Measurements from ENCODE around the gene DHDDS. TPM values are rescaled to one million over a fixed set of nuclear protein-coding genes. Genes with fewer than 3 reads are reported as not detected.

DHDDS gene
- total RNA-seq, 1 donor from 2014 or later = 78.3 TPM

DNA sequence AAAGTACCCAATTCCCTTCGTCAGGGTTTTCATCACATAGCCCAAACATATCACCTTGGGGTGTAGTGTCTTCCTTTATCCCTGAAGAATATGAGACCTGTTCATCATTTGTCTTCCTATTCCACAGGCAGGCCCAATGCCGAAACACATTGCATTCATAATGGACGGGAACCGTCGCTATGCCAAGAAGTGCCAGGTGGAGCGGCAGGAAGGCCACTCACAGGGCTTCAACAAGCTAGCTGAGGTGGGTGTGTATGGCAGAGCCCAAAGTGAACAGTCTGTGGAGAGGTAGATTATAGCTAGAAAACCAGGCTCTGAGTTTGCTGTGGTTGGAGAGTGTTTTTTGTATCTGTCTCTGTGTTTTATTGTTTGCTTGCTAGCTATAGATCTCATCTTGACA, 5.9 kb downstream of the DHDDS start:
- Mint-ChIP-seq H3K4me1 (ENCODE audit: low read depth) (peaks cover 9% of the 10 kb centered on the region), H3K4me3 (ENCODE audit: unreplicated experiment) (no peak overlapping the region), H3K27ac (ENCODE audit: unreplicated experiment) (no peak overlapping the region), H3K36me3 (ENCODE audit: low read depth) (peaks cover 32% of the 10 kb centered on the region), H3K27me3 (ENCODE audit: low read depth) (no peaks in the 10 kb centered on the region), H3K9me3 (ENCODE audit: low read depth) (no peaks in the 10 kb centered on the region)
- DNase-seq (ENCODE audit: low spot score) = no peak
- TF ChIP-seq, protein P1, sequence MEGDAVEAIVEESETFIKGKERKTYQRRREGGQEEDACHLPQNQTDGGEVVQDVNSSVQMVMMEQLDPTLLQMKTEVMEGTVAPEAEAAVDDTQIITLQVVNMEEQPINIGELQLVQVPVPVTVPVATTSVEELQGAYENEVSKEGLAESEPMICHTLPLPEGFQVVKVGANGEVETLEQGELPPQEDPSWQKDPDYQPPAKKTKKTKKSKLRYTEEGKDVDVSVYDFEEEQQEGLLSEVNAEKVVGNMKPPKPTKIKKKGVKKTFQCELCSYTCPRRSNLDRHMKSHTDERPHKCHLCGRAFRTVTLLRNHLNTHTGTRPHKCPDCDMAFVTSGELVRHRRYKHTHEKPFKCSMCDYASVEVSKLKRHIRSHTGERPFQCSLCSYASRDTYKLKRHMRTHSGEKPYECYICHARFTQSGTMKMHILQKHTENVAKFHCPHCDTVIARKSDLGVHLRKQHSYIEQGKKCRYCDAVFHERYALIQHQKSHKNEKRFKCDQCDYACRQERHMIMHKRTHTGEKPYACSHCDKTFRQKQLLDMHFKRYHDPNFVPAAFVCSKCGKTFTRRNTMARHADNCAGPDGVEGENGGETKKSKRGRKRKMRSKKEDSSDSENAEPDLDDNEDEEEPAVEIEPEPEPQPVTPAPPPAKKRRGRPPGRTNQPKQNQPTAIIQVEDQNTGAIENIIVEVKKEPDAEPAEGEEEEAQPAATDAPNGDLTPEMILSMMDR (IDR thresholded peaks at IDR 0.05) = no peak

DNA sequence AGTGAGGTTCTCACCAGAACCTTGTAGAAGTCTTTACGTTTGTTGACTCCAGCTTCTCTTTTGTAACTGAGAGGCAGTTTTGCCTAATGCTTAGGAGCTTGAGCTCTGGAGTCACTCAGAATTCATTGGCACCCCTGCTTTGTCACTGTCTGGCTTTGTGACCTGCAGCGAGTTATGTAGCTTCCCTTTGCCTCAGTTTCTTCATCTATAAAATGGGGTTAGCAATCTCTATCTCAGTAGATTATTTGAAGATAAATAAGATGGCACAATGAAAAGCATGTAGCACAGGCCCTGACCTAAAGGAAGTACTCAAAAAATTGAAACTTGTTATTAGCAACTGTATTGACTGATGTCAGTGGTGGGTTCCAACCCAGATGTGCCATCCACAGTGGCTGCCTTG, 8.1 kb downstream of the DHDDS start:
- H3K4me1 Mint-ChIP-seq (ENCODE audit: low read depth) = no peaks in the 10 kb centered on the region
- no peaks in the 10 kb centered on the region for H3K27me3 Mint-ChIP-seq (ENCODE audit: low read depth)
- no peak overlapping the region for H3K4me3 Mint-ChIP-seq (ENCODE audit: unreplicated experiment)
- peaks cover 39% of the 10 kb centered on the region for H3K36me3 Mint-ChIP-seq (ENCODE audit: low read depth)
- TF ChIP-seq, protein P1 (IDR thresholded peaks at IDR 0.05) = no peak
- H3K9me3 Mint-ChIP-seq (ENCODE audit: low read depth) = no peaks in the 10 kb centered on the region
- no peak for DNase-seq (ENCODE audit: low spot score)
- H3K27ac Mint-ChIP-seq (ENCODE audit: unreplicated experiment) = no peak overlapping the region

DNA sequence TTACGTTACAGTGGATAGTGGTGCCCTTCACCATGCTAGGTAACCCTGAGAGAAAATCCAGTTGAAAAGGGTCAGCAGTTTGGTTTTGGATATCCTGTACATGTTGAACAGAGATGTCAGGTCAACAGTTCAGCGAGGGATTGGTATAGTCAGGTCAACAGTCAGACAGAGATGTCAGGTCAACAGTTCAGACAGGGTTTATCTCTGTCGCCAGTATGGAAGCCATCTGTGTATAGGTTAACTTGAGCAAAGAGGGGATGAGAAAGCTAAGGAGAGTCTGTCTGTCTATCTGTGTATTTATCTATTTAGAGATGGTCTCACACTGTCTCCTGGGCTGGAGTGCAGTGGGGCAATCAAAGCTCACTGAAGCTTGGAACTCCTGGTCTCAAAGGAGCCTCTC, 17.7 kb downstream of the DHDDS start:
- no peaks in the 10 kb centered on the region for H3K9me3 Mint-ChIP-seq (ENCODE audit: low read depth)
- no peak overlapping the region for H3K4me3 Mint-ChIP-seq (ENCODE audit: unreplicated experiment)
- no peak for DNase-seq (ENCODE audit: low spot score)
- no peak overlapping the region for H3K27ac Mint-ChIP-seq (ENCODE audit: unreplicated experiment)
- H3K27me3 Mint-ChIP-seq (ENCODE audit: low read depth) = no peaks in the 10 kb centered on the region
- TF ChIP-seq, protein P1 (IDR thresholded peaks at IDR 0.05) = no peak
- peaks cover 39% of the 10 kb centered on the region for H3K36me3 Mint-ChIP-seq (ENCODE audit: low read depth)
- H3K4me1 Mint-ChIP-seq (ENCODE audit: low read depth) = no peaks in the 10 kb centered on the region

DNA sequence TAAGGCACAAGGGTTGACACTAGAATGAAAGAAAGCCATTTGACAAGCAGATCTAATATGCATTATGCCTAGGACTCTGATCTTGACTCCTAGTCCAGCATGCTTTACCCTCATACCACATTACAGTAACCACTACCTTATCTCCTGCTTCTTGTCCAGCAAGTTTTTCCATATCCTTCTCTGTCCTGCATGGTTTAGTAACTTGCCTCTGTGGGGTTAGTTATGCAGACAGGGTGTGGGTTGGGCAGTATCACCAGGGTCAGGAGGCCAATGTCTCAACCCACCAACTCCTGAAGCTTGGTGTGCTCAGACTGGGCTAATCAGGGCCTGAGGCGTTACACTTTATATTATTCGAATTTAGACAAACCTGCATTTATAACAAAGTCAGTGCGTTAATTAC, 18.8 kb downstream of the DHDDS start:
- Mint-ChIP-seq H3K27ac (ENCODE audit: unreplicated experiment) (no peak overlapping the region), H3K4me3 (ENCODE audit: unreplicated experiment) (no peak overlapping the region), H3K9me3 (ENCODE audit: low read depth) (no peaks in the 10 kb centered on the region), H3K27me3 (ENCODE audit: low read depth) (no peaks in the 10 kb centered on the region), H3K4me1 (ENCODE audit: low read depth) (no peaks in the 10 kb centered on the region), H3K36me3 (ENCODE audit: low read depth) (peaks cover 40% of the 10 kb centered on the region)
- no peak for DNase-seq (ENCODE audit: low spot score)
- TF ChIP-seq, protein P1 (IDR thresholded peaks at IDR 0.05) = no peak

DNA sequence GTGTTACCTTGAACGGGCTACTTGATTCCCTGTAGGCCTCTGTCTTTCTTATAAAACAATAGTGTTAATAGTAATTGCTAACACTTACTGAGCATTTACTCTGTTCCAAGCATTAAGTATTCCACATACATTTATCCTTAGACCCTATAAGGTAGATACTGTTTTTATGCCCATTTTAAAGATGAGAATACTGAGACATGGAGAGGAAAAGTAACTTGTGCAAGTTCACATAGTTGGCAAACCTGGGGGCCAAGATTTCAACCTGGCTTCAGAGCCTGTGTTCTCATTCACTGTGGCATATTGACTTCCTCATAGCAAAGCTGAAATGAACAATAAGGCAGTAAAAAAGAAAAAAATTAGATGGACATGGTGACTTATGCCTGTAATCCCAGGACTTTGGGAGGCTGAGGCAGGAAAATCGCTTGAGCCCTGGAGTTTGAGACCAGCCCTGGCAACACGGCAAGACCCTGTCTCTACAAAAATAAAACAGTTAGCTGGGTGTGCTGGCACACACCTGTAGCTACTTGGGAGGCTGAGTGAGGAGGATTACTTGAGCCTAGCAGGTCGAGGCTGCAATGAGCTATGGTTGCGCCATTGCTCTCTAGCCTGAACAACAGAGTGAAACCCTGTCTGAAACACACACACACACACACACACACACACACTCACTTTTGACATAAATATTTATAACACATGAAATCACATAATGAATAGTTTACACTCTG, 20.5 kb downstream of the DHDDS start:
- Mint-ChIP-seq H3K36me3 (ENCODE audit: low read depth) (peaks cover 29% of the 10 kb centered on the region), H3K4me1 (ENCODE audit: low read depth) (no peaks in the 10 kb centered on the region), H3K4me3 (ENCODE audit: unreplicated experiment) (no peak overlapping the region), H3K27ac (ENCODE audit: unreplicated experiment) (no peak overlapping the region), H3K27me3 (ENCODE audit: low read depth) (no peaks in the 10 kb centered on the region), H3K9me3 (ENCODE audit: low read depth) (no peaks in the 10 kb centered on the region)
- no peak for DNase-seq (ENCODE audit: low spot score)
- TF ChIP-seq, protein P1 (IDR thresholded peaks at IDR 0.05) = no peak
